GM23338 (cell line): ENCODE data around the gene SMNDC1. TPM values are rescaled to one million over a fixed set of nuclear protein-coding genes. Genes with fewer than 3 reads are reported as not detected.

ENCODE experiments used
- ATAC-seq: fragments of 200-7000 bp; cut with Tn5 transposase; 3 replicates; pipeline ENCODE4 v1.9.1; 2020
- DNase-seq: peaks from one replicate; pipeline ENCODE4 v3.0.0-alpha.2; 2015; ENCODE audit warnings: low spot score
- H2AFZ ChIP-seq: fragments of 200-600 bp; sonication (generic); 2 replicates; pipeline ENCODE4 v1.8.0; 2016; ENCODE audit warnings: antibody characterized with exemption, mild to moderate bottlenecking, moderate library complexity
- H3F3A ChIP-seq: fragments of 200-600 bp; sonication (generic); replicated peaks from 2 replicates; pipeline ENCODE4 v1.8.0; 2017; ENCODE audit warnings: antibody characterized with exemption, mixed run types, low read depth
- H3K27ac ChIP-seq: fragments of 200-600 bp; sonication (generic); 2 replicates; pipeline ENCODE4 v1.6.1; 2016; ENCODE audit warnings: low read depth
- H3K27me3 ChIP-seq: fragments of 200-600 bp; sonication (generic); 2 replicates; pipeline ENCODE4 v1.8.0; 2016; ENCODE audit warnings: mild to moderate bottlenecking, mixed run types, moderate library complexity; ENCODE audit not compliant: insufficient read depth
- H3K36me3 ChIP-seq: fragments of 200-600 bp; sonication (generic); 2 replicates; pipeline ENCODE4 v1.8.0; 2016; ENCODE audit warnings: mild to moderate bottlenecking; ENCODE audit not compliant: insufficient read depth
- H3K4me1 ChIP-seq: fragments of 200-600 bp; sonication (generic); 2 replicates; pipeline ENCODE4 v1.8.0; 2016; ENCODE audit warnings: mild to moderate bottlenecking, moderate library complexity; ENCODE audit not compliant: insufficient read depth
- H3K4me2 ChIP-seq: fragments of 200-600 bp; sonication (generic); 2 replicates; pipeline ENCODE4 v1.7.1; 2017; ENCODE audit warnings: mixed run types
- H3K4me3 ChIP-seq: fragments of 200-600 bp; sonication (generic); 2 replicates; pipeline ENCODE4 v1.6.1; 2016; ENCODE audit warnings: mixed run types
- H3K79me2 ChIP-seq: fragments of 200-600 bp; sonication (generic); replicated peaks from 2 replicates; pipeline ENCODE4 v1.8.0; 2017; ENCODE audit warnings: mild to moderate bottlenecking; ENCODE audit not compliant: insufficient read depth
- H3K9me2 ChIP-seq: fragments of 200-600 bp; sonication (generic); 2 replicates; pipeline ENCODE4 v1.8.0; 2017; ENCODE audit not compliant: insufficient read depth
- H4K20me1 ChIP-seq: fragments of 200-600 bp; sonication (generic); replicated peaks from 2 replicates; pipeline ENCODE4 v1.8.0; 2017; ENCODE audit warnings: mild to moderate bottlenecking; ENCODE audit not compliant: insufficient read depth
- H3K27ac Mint-ChIP-seq: 2 replicates; pipeline ENCODE4 v1.8.0; 2020; ENCODE audit warnings: inconsistent platforms, mild to moderate bottlenecking, moderate library complexity, mixed read lengths
- H3K27me3 Mint-ChIP-seq: 3 replicates; pipeline ENCODE4 v1.8.0; 2022; ENCODE audit warnings: low read depth, mild to moderate bottlenecking, moderate library complexity, mixed read lengths, inconsistent platforms; ENCODE audit not compliant: insufficient read depth, poor library complexity
- H3K36me3 Mint-ChIP-seq: 3 replicates; pipeline ENCODE4 v1.8.0; 2021; ENCODE audit warnings: low read depth, mild to moderate bottlenecking, inconsistent platforms, moderate library complexity, mixed read lengths
- H3K4me1 Mint-ChIP-seq: 3 replicates; pipeline ENCODE4 v1.8.0; 2020; ENCODE audit warnings: mild to moderate bottlenecking, inconsistent platforms, mixed read lengths
- H3K4me3 Mint-ChIP-seq: 3 replicates; pipeline ENCODE4 v1.8.0; 2021; ENCODE audit warnings: moderate library complexity, mild to moderate bottlenecking, inconsistent platforms, mixed read lengths
- H3K9me3 Mint-ChIP-seq: 3 replicates; pipeline ENCODE4 v1.8.0; 2020; ENCODE audit warnings: moderate library complexity, mild to moderate bottlenecking, inconsistent platforms, mixed read lengths
- CREB1 ChIP-seq: fragments of 250-450 bp; sonication (Bioruptor Pico); IDR thresholded peaks from 2 replicates; pipeline ENCODE4 v1.5.0; 2020; ENCODE audit warnings: low read depth, mild to moderate bottlenecking, moderate library complexity
- EZH2 ChIP-seq: fragments of 200-600 bp; sonication (generic); IDR thresholded peaks from one replicate; pipeline ENCODE4 v1.8.0; 2017; ENCODE audit warnings: antibody characterized with exemption, mild to moderate bottlenecking, low read depth; ENCODE audit not compliant: unreplicated experiment
- EZH2phosphoT487 ChIP-seq: fragments of 200-600 bp; sonication (generic); IDR thresholded peaks from one replicate; pipeline ENCODE4 v1.8.1; 2018; ENCODE audit warnings: antibody characterized with exemption; ENCODE audit not compliant: unreplicated experiment
- JUNB ChIP-seq: IDR thresholded peaks from one replicate; pipeline ENCODE4 v1.6.1; 2016; ENCODE audit warnings: antibody characterized with exemption; ENCODE audit not compliant: unreplicated experiment
- NANOG ChIP-seq: IDR thresholded peaks from 2 replicates; pipeline ENCODE4 v1.6.1; 2016; ENCODE audit warnings: antibody characterized with exemption, borderline replicate concordance
- POLR2AphosphoS5 ChIP-seq: IDR thresholded peaks from 2 replicates; pipeline ENCODE4 v1.6.1; 2016; ENCODE audit warnings: antibody characterized with exemption, low read depth
- STAT1 ChIP-seq: IDR thresholded peaks from one replicate; pipeline ENCODE4 v1.6.1; 2016; ENCODE audit warnings: antibody characterized with exemption; ENCODE audit not compliant: unreplicated experiment
- ZNF114 ChIP-seq: fragments of 250-450 bp; sonication (Bioruptor Pico); IDR thresholded peaks from 2 replicates; pipeline ENCODE4 v1.5.0; 2020; ENCODE audit warnings: mild to moderate bottlenecking, moderate library complexity
- polyA plus RNA-seq: library from polyadenylated mRNA; unstranded; fragments of >200 nt; fragmentation: Nextera tagmentation; extraction: Ambion mirVana; gene quantifications from 2 replicates; pipeline ENCODE4 v1.2.1, GENCODE V29; 2016
- total RNA-seq: library from RNA; depleted of rRNA; stranded (reverse); fragments of >200 nt; shearing (Covaris generic); gene quantifications from 2 replicates; pipeline ENCODE4 v1.2.3, GENCODE V29; 2014
- TF ChIP-seq, protein P1 (sequence below): IDR thresholded peaks from one replicate; pipeline ENCODE4 v1.6.1; 2018; ENCODE audit warnings: antibody characterized with exemption; ENCODE audit not compliant: unreplicated experiment
- TF ChIP-seq, protein P2 (sequence below), 2 experiments: fragments of 200-600 bp in 1 of 2; sonication (generic) in 1 of 2; conservative IDR thresholded peaks; 2 replicates each; pipeline versions ENCODE4 v1.5.1 to v1.6.1; 2016 to 2017; ENCODE audit warnings: antibody characterized with exemption in 2 of 2, low read depth in 2 of 2, mild to moderate bottlenecking in 2 of 2, moderate library complexity in 1 of 2

SMNDC1 gene
- total and polyA plus RNA-seq, 2 experiments from 2014 or later: 28.4 to 45.1 TPM

DNA sequence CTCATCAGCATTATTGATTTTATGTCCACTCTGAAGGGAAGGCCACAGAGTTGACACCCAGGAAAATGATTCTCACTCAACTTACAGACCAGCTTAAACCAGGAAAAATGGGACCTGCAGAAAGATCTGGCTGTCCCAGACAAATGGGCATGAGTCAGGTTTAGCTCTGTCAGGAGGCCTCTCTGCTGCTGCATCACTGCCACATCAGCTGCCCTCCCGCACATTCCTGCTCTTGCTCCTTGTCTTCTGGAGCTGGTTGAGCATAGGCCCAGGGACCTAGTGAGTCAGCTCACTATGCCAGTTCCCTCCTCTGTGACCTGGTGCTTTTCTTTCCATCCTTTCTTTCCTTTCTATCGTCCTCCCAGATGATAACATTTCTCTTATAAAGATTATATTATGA lies 18.8 kb upstream of the SMNDC1 start:
- H3K79me2 ChIP-seq: no peaks in the 10 kb centered on the region
- ATAC-seq: no peak

DNA sequence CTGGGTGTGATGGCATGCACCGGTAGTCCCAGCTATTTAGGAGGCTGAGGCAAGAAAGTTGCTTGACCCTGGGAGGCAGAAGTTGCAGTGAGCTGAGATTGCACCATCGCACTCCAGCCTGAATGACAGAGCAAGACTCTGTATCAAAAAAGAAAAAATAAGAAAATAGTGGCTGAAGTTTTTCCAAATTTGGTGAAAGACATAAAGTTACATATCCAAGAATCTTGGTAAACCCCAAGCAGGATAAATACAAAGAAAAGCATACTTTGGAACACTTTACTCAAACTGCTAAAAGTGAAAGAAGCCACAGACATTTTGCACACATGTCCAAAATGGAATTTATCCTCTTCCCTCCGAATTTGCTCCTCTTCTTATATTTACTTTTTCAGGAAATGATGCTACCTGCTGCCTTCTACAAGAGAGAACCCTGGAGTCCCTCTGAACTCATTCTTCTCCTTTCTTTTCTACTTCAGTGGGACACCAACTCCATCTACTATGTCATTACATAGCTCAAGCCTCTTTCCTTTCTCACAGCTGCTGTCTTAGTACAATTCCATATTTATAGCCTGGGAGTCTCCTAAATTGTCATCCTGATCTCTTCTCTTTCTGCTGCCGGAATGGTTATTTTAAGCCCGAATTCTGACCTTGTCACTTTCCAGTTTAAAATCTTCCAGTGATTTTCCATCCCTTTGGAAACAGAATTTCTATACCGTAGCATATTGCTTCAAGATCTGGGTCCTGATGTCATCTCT lies 17.3 kb upstream of the SMNDC1 start:
- Histone ChIP-seq H3K27me3 (no peaks in the 10 kb centered on the region), H3K27ac (no peak overlapping the region), H3K36me3 (no peaks in the 10 kb centered on the region), H3K79me2 (no peaks in the 10 kb centered on the region), H3F3A (no peaks in the 10 kb centered on the region), H3K4me3 (no peak overlapping the region), H4K20me1 (no peaks in the 10 kb centered on the region), H2AFZ (no peak overlapping the region), H3K4me2 (no peak overlapping the region), H3K4me1 (peaks cover 3% of the 10 kb centered on the region; the same call in 1 of the 2 replicates), H3K9me2 (no peaks in the 10 kb centered on the region)
- Mint-ChIP-seq H3K9me3 (peaks cover 5% of the 10 kb centered on the region; the same call in 1 of the 3 replicates), H3K27me3 (peaks cover 3% of the 10 kb centered on the region), H3K4me1 (peaks cover 6% of the 10 kb centered on the region; the same call in 2 of the 3 replicates), H3K27ac (no peak overlapping the region), H3K4me3 (no peak overlapping the region), H3K36me3 (no peaks in the 10 kb centered on the region; the same call in 2 of the 3 replicates)
- DNase-seq (no peak), ATAC-seq (no peak)
- TF ChIP-seq EZH2 (no peak), ZNF114 (CRISPR knock-in tag) (no peak), EZH2phosphoT487 (no peak), POLR2AphosphoS5 (no peak), JUNB (no peak), CREB1 (CRISPR knock-in tag) (no peak), STAT1 (no peak)
- TF ChIP-seq, protein P1, sequence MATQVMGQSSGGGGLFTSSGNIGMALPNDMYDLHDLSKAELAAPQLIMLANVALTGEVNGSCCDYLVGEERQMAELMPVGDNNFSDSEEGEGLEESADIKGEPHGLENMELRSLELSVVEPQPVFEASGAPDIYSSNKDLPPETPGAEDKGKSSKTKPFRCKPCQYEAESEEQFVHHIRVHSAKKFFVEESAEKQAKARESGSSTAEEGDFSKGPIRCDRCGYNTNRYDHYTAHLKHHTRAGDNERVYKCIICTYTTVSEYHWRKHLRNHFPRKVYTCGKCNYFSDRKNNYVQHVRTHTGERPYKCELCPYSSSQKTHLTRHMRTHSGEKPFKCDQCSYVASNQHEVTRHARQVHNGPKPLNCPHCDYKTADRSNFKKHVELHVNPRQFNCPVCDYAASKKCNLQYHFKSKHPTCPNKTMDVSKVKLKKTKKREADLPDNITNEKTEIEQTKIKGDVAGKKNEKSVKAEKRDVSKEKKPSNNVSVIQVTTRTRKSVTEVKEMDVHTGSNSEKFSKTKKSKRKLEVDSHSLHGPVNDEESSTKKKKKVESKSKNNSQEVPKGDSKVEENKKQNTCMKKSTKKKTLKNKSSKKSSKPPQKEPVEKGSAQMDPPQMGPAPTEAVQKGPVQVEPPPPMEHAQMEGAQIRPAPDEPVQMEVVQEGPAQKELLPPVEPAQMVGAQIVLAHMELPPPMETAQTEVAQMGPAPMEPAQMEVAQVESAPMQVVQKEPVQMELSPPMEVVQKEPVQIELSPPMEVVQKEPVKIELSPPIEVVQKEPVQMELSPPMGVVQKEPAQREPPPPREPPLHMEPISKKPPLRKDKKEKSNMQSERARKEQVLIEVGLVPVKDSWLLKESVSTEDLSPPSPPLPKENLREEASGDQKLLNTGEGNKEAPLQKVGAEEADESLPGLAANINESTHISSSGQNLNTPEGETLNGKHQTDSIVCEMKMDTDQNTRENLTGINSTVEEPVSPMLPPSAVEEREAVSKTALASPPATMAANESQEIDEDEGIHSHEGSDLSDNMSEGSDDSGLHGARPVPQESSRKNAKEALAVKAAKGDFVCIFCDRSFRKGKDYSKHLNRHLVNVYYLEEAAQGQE: no peak

More for the DNA sequence above, 18.8 kb upstream of the SMNDC1 start:
- Histone ChIP-seq H3K9me2 (0 out of 2 replicates have a peak, but pooled peaks cover under 1% of the 10 kb centered on the region), H3K4me2 (no peak overlapping the region), H3K27ac (no peak overlapping the region), H3K4me3 (no peak overlapping the region), H2AFZ (no peak overlapping the region), H4K20me1 (no peaks in the 10 kb centered on the region), H3K4me1 (peaks cover 3% of the 10 kb centered on the region; the same call in 1 of the 2 replicates), H3K36me3 (no peaks in the 10 kb centered on the region), H3K27me3 (no peaks in the 10 kb centered on the region), H3F3A (no peaks in the 10 kb centered on the region)
- no peak for DNase-seq
- no peak overlapping the region for H3K4me3 Mint-ChIP-seq
- TF ChIP-seq POLR2AphosphoS5 (no peak), EZH2 (no peak), NANOG (no peak)
- TF ChIP-seq, protein P1: no peak
- TF ChIP-seq, protein P2, sequence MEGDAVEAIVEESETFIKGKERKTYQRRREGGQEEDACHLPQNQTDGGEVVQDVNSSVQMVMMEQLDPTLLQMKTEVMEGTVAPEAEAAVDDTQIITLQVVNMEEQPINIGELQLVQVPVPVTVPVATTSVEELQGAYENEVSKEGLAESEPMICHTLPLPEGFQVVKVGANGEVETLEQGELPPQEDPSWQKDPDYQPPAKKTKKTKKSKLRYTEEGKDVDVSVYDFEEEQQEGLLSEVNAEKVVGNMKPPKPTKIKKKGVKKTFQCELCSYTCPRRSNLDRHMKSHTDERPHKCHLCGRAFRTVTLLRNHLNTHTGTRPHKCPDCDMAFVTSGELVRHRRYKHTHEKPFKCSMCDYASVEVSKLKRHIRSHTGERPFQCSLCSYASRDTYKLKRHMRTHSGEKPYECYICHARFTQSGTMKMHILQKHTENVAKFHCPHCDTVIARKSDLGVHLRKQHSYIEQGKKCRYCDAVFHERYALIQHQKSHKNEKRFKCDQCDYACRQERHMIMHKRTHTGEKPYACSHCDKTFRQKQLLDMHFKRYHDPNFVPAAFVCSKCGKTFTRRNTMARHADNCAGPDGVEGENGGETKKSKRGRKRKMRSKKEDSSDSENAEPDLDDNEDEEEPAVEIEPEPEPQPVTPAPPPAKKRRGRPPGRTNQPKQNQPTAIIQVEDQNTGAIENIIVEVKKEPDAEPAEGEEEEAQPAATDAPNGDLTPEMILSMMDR (conservative IDR thresholded peaks at IDR 0.05; ENCODE audit: low read depth in 2 of 2): no peak
- H3K36me3 Mint-ChIP-seq: peaks cover 2% of the 10 kb centered on the region
- H3K27me3 Mint-ChIP-seq: peaks cover 3% of the 10 kb centered on the region
- peaks cover 7% of the 10 kb centered on the region for H3K9me3 Mint-ChIP-seq
- peaks cover 6% of the 10 kb centered on the region; the same call in 2 of the 3 replicates for H3K4me1 Mint-ChIP-seq
- no peak overlapping the region for H3K27ac Mint-ChIP-seq
